Motor neuron (in vitro differentiated cells): ENCODE data around the gene RAD54L2. TPM values are rescaled to one million over a fixed set of nuclear protein-coding genes. Genes with fewer than 3 reads are reported as not detected.
"Not testable (repeated sequence)": the region's sequence is repeated elsewhere in the genome, so short reads cannot be mapped to it uniquely, and the experiment has no call there.

Experiments used
- ATAC-seq, 8 experiments: fragments of 200-7000 bp; cut with Tn5 transposase; replicated peaks in 6 of 8; 2 replicates each; pipeline ENCODE4 v1.8.0; 2021; ENCODE audit warnings: mild to moderate bottlenecking in 8 of 8, moderate library complexity in 8 of 8
- H3K27ac ChIP-seq, 2 donors: fragments of 250-450 bp; sonication (Bioruptor Pico); 2 replicates each; pipeline ENCODE4 v1.9.0; 2021; ENCODE audit warnings: antibody characterized with exemption in 2 of 2, mild to moderate bottlenecking in 2 of 2, moderate library complexity in 1 of 2
- H3K4me1 ChIP-seq, 2 donors: fragments of 250-450 bp; sonication (Bioruptor Pico); replicated peaks in 1 of 2; 2 replicates each; pipeline ENCODE4 v1.6.1; 2021; ENCODE audit warnings: antibody characterized with exemption in 2 of 2, mild to moderate bottlenecking in 2 of 2, moderate library complexity in 1 of 2
- H3K4me3 ChIP-seq, 5 donors: fragments of 250-450 bp; sonication (Bioruptor Pico); 2 replicates each; pipeline ENCODE4 v1.9.0; 2021; ENCODE audit warnings: antibody characterized with exemption in 5 of 5, mild to moderate bottlenecking in 5 of 5, moderate library complexity in 4 of 5
- WGBS, 10 experiments: fragments of 450-650 bp; shearing (Covaris generic); methylation state at CpG; one replicate each; pipeline ENCODE4 v1.0.0; 2022; 5-methylcytosine and 5-hydroxymethylcytosine counted together
- in situ Hi-C, 9 experiments: fragments of 400-800 bp; cut with MboI; loops; one replicate each; pipeline ENCODE4 v1.15.0; 2021; ENCODE audit warnings: low sequenced_read_pairs in 9 of 9, low pct_unique_long_range_greater_than_20kb in 2 of 9; ENCODE audit not compliant: unreplicated experiment in 9 of 9
- total RNA-seq, 8 experiments: library from RNA; unstranded; fragments of 300-600 nt; gene quantifications; 2 replicates each; pipeline versions ENCODE4 v1.2.3 to v1.2.4, GENCODE V29; 2022

The RAD54L2 gene
- total RNA-seq, 8 experiments from 2014 or later = 9.9 to 30.4 (median 23.1) TPM

DNA sequence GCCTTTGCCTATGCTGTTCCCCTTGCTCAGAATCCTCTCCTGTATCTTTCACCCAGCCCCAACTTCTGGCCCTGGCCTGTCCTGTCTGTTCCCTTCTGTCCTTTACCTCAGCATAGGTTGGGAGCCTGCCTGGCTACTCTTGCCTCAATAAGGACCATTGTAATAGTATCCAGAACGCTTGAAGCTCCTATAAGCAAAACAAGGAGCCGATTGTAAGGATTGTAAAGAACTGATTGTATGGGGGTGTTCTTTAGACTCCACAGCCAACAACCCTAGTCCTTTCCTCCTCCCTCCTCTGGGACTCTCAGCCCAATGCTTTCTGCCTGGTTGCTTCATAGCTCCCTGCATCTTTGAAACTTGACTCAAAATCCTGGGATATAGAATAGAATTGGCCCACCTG, 18.7 kb upstream of the RAD54L2 start:
- no peak overlapping the region for H3K4me3 ChIP-seq
- in situ Hi-C loops = loop anchor here in 6 of 9 experiments (25.0 kb wide), 3 partner anchors 117 to 167 kb away; partner anchors contain the start of gene TEX264 (in 3 of the 6)
- H3K4me1 ChIP-seq = no peaks in the 10 kb centered on the region
- no peak for ATAC-seq
- H3K27ac ChIP-seq = no peak overlapping the region
- 40 to 100% (median 53%) methylated on average over 1 to 2 of the region's 2 CpGs; no CpG with 5 or more reads in 5 of the 10 experiments for WGBS, 10 experiments

DNA sequence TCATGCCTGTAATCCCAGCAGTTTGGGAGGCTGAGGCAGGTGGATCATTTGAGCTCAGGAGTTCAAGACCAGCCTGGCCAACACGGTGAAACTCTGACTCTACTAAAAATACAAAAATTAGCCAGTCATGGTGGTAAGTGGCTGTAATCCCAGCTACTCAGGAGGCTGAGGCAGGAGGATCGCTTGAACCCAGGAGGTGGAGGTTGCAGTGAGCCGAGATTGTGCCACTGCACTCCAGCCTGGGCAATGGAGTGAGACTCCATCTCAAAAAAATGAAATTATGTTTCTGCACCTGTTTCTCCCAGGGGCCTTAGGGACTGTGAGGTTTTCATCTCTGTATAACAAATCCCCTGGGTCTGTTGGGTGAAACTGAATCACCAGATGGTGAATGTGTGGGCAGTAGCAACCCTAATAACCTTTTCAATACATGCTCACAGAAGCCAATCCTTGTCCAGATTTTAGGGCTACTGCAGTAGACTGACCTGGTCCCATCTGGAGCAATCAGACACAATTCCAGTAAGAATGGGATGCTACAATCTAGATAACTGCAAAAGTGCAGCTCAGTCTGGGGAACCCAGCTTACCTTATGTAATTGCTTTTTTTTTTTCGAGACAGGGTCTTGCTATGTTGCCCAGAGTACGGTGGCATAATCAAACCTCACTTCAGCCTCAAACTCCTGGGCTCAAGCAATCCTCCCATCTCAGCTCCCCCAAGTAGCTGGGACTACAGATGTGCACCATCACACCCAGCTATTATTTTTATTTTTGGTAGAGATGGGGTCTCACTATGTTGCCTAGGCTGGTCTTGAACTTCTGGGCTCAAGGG, 17.4 kb upstream of the RAD54L2 start:
- H3K4me3 ChIP-seq, H3K27ac ChIP-seq, ATAC-seq, H3K4me1 ChIP-seq: not testable (repeated sequence)
- 0 to 83% (median 71%) methylated on average over 1 to 4 of the region's 5 CpGs; no CpG with 5 or more reads in 3 of the 10 experiments for WGBS, 10 experiments
- in situ Hi-C loops = loop anchor here in 6 of 9 experiments (25.0 kb wide), 3 partner anchors 116 to 166 kb away; partner anchors contain the start of gene TEX264 (in 3 of the 6)

- no peak for ATAC-seq
- in situ Hi-C loops = loop anchor here in 6 of 9 experiments (25.0 kb wide), 3 partner anchors 115 to 165 kb away; partner anchors contain the start of gene TEX264 (in 3 of the 6)
Observed at GRCh38 chr3:51522273-51522962, 16.1 kb upstream of the RAD54L2 start.

GRCh38 chr3:51524874-51525273, 13.6 kb upstream of the RAD54L2 start:
- in situ Hi-C loops = loop anchor here in 7 of 9 experiments (25.0 kb wide), 3 partner anchors 112 to 162 kb away; partner anchors contain the start of gene TEX264 (in 4 of the 7)
- not testable (repeated sequence) for H3K4me1 ChIP-seq, H3K27ac ChIP-seq, ATAC-seq, H3K4me3 ChIP-seq
- 40 to 100% (median 80%) methylated on average over 1 to 6 of the region's 6 CpGs; no CpG with 5 or more reads in 1 of the 10 experiments for WGBS, 10 experiments

More at GRCh38 chr3:51522273-51522962, 16.1 kb upstream of the RAD54L2 start:
- Histone ChIP-seq H3K4me3 (no peak overlapping the region), H3K27ac (no peak overlapping the region), H3K4me1 (no peaks in the 10 kb centered on the region)
- WGBS, 10 experiments = 29 to 100% (median 84%) methylated on average over 1 to 6 of the region's 11 CpGs; no CpG with 5 or more reads in 2 of the 10 experiments

DNA sequence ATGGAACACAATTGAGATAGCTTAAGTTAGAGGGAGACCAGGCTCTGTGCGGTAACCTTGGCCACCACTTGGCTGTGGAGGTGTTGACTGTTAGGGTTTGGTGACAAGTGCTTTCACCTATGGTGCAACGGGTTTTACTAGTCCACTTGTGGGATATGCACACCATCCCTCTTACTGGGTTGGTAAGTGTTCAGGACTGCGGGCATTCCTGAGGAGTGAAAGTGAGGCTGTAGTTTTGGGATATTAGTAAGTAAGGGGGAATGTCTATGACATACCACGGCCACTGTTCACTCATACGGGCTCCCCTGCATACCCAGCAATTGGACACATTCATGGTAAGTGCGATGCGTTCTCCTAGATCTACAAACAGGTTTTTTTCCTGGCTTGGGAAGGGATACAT, 8.0 kb upstream of the RAD54L2 start:
- in situ Hi-C loops = loop anchor here in 1 of 9 experiments (25.0 kb wide), 1 partner anchor 132 kb away; the partner anchor contains the start of gene TEX264
- ATAC-seq = no peak
- Histone ChIP-seq H3K27ac (no peak overlapping the region), H3K4me1 (no peaks in the 10 kb centered on the region), H3K4me3 (no peak overlapping the region)
- WGBS, 10 experiments = 67 to 100% (median 86%) methylated on average over 1 to 7 of the region's 7 CpGs; no CpG with 5 or more reads in 1 of the 10 experiments

GRCh38 chr3:51535146-51536019, 3.1 kb upstream of the RAD54L2 start:
- no peak for ATAC-seq
- in situ Hi-C loops = loop anchor here in 1 of 9 experiments (25.0 kb wide), 1 partner anchor 127 kb away; the partner anchor contains the start of gene TEX264
- peaks cover 9 to 14% of the 10 kb centered on the region in 2 donors for H3K4me1 ChIP-seq
- H3K27ac ChIP-seq = no peak overlapping the region
- 26 to 83% (median 62%) methylated on average over 2 to 6 of the region's 7 CpGs for WGBS, 10 experiments
- H3K4me3 ChIP-seq = no peak overlapping the region

GRCh38 chr3:51537631-51538030, 888 bp upstream of the RAD54L2 start:
- in situ Hi-C loops = loop anchor here in 1 of 9 experiments (25.0 kb wide), 1 partner anchor 125 kb away; the partner anchor contains the start of gene TEX264
- Histone ChIP-seq H3K27ac (peak overlapping the region in 1 of 2 donors; percentile 94), H3K4me1 (peaks cover 9 to 15% of the 10 kb centered on the region in 2 donors), H3K4me3 (peak overlapping the region; percentile 88 to 98 (median 94))
- not testable (repeated sequence) for ATAC-seq
- 80 to 100% (median 96%) methylated on average over 1 to 15 of the region's 16 CpGs; no CpG with 5 or more reads in 3 of the 10 experiments for WGBS, 10 experiments

- in situ Hi-C loops = loop anchor here in 1 of 9 experiments (25.0 kb wide), 1 partner anchor 124 kb away; the partner anchor contains the start of gene TEX264
- 0 to 21% (median 7%) methylated on average over 1 to 6 of the region's 7 CpGs; no CpG with 5 or more reads in 4 of the 10 experiments for WGBS, 10 experiments
- Histone ChIP-seq H3K4me3 (peak overlapping the region; percentile 88 to 98 (median 94)), H3K27ac (peak overlapping the region; percentile 82 to 94), H3K4me1 (peaks cover 9 to 15% of the 10 kb centered on the region in 2 donors)
- ATAC-seq = peak; percentile 5 to 46 (median 33)
Observed at GRCh38 chr3:51538115-51538458, 432 bp upstream of the RAD54L2 start.

GRCh38 chr3:51539291-51539941, 897 bp downstream of the RAD54L2 start:
- peak overlapping the region; percentile 82 to 94 for H3K27ac ChIP-seq
- in situ Hi-C loops = loop anchor here in 1 of 9 experiments (25.0 kb wide), 1 partner anchor 123 kb away; the partner anchor contains the start of gene TEX264
- WGBS, 10 experiments = 0 to 30% (median 3%) methylated on average over 2 to 9 of the region's 11 CpGs; no CpG with 5 or more reads in 2 of the 10 experiments
- peaks cover 9 to 15% of the 10 kb centered on the region in 2 donors for H3K4me1 ChIP-seq
- ATAC-seq = peak; percentile 13 to 31 (median 20)
- H3K4me3 ChIP-seq = peak overlapping the region; percentile 88 to 98 (median 94)

DNA sequence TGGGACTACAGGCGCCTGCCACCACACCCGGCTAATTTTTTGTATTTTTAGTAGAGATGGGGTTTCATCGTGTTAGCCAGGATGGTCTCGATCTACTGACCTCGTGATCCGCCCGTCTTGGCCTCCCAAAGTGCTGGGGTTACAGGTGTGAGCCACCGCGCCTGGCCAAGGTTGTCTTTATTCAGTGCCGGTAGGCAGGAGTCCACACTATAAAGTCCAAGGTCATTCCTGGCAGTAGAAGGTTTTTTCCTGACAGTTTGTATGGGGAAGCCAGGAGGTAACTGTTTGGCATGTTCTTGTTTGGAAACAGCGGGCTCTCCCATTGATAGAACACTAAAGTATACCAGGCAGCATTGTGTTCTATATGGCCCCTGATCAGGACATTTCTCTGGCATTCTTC, 4.1 kb downstream of the RAD54L2 start:
- not testable (repeated sequence) for H3K4me3 ChIP-seq, H3K27ac ChIP-seq, ATAC-seq
- in situ Hi-C loops = loop anchor here in 1 of 9 experiments (25.0 kb wide), 1 partner anchor 120 kb away; the partner anchor contains the start of gene TEX264
- WGBS, 10 experiments = 100% methylated on average over 1 to 2 of the region's 11 CpGs; no CpG with 5 or more reads in 6 of the 10 experiments
- peaks cover 8 to 12% of the 10 kb centered on the region in 2 donors for H3K4me1 ChIP-seq
